ENCODE measurements around the gene C1orf94.

The C1orf94 gene

DNA sequence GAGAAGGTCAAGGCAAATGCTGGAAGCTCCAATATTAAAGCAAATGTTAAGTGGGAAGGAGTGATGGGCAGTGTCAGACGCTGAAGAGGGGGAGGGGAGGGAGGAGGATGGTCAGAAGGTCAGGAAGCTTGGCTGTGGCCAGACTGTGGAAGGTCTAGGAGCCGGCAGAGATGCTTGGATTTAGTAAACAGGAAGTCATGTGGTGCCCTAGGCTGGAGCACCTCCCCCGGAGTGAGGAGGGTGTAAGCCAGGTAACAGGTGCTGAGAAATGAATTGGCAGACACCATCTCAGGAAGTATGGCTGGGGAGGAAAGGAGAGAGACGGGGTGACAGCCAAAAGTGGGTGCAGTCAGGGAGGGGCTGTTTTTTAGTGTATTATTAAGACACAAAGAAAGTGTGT, 29.4 kb upstream of the C1orf94 start:
- Histone ChIP-seq H2BK15ac (ENCODE audit: low read depth, poor library complexity, severe bottlenecking) (no peak overlapping the region), H3K23ac (ENCODE audit: low read length in 2 of 2) (no peak overlapping the region), H3K4me3 (ENCODE audit: insufficient read depth in 1 of 2, low read depth in 1 of 2, low read length in 2 of 2) (no peak overlapping the region), H3K9ac (ENCODE audit: low read length) (no peak overlapping the region), H2AFZ (ENCODE audit: low read depth, low read length) (no peak overlapping the region), H3K4me1 (ENCODE audit: control insufficient read depth, insufficient read depth, low read depth, low read length) (no peaks in the 10 kb centered on the region), H3K18ac (ENCODE audit: low read depth in 1 of 2, low read length in 2 of 2) (no peak overlapping the region), H4K8ac (ENCODE audit: low read length) (no peak overlapping the region), H3K9me3 (ENCODE audit: control insufficient read depth, low read length) (no peaks in the 10 kb centered on the region), H3K79me1 (replicated peaks; ENCODE audit: low read length, poor library complexity, severe bottlenecking) (no peaks in the 10 kb centered on the region), H3K27ac (ENCODE audit: low read length, poor library complexity, severe bottlenecking) (no peak overlapping the region), H3K4me2 (ENCODE audit: low read length, poor library complexity, severe bottlenecking) (no peak overlapping the region), H3K4ac (ENCODE audit: low read depth in 1 of 2, low read length in 2 of 2) (no peak overlapping the region), H2BK12ac (ENCODE audit: low read length in 2 of 2) (no peak overlapping the region), H3K27me3 (ENCODE audit: control insufficient read depth in 1 of 2, insufficient read depth in 1 of 2, low read length in 2 of 2) (no peaks in the 10 kb centered on the region), H2AK5ac (ENCODE audit: low read length, severe bottlenecking) (no peak overlapping the region), H3K36me3 (ENCODE audit: control insufficient read depth in 1 of 2, insufficient read depth in 2 of 2, low read depth in 1 of 2, low read length in 2 of 2) (no peaks in the 10 kb centered on the region), H4K91ac (ENCODE audit: low read length) (no peak overlapping the region), H2BK5ac (ENCODE audit: low read depth, low read length, poor library complexity, severe bottlenecking) (no peak overlapping the region), H2BK120ac (ENCODE audit: low read depth, low read length) (no peak overlapping the region), H3K14ac (ENCODE audit: low read length in 2 of 2) (no peak overlapping the region)
- DNase-seq = no peak
- WGBS = 32% methylated on average over 4 of the region's 4 CpGs

DNA sequence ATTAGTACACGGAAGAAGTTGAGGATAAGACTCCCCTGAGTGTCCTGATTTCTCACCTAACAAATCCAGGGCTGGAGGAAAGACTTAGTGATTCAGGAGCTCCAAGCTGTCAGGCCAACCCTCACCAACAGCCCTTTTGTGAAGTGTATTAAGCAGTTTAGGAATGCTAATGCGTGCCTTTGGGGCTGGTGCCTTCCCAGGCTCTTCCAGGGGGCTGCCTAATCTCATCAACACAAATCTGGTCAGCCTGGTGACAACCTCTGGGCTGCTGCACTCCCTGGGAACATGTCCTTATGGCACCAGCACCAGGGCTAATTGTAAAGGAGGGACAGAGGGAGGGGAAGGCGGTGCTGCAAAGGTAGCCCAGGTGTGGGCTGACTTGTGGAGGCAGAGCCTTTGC, 27.2 kb upstream of the C1orf94 start:
- WGBS = 3% methylated on average over 2 of the region's 3 CpGs
- Histone ChIP-seq H2BK120ac (ENCODE audit: low read depth, low read length) (no peak overlapping the region), H3K9me3 (ENCODE audit: control insufficient read depth, low read length) (no peaks in the 10 kb centered on the region), H2BK5ac (ENCODE audit: low read depth, low read length, poor library complexity, severe bottlenecking) (no peak overlapping the region), H3K27ac (ENCODE audit: low read length, poor library complexity, severe bottlenecking) (no peak overlapping the region), H3K79me1 (replicated peaks; ENCODE audit: low read length, poor library complexity, severe bottlenecking) (no peaks in the 10 kb centered on the region), H3K4ac (ENCODE audit: low read depth in 1 of 2, low read length in 2 of 2) (no peak overlapping the region), H3K18ac (ENCODE audit: low read depth in 1 of 2, low read length in 2 of 2) (no peak overlapping the region), H2AFZ (ENCODE audit: low read depth, low read length) (no peak overlapping the region), H2AK5ac (ENCODE audit: low read length, severe bottlenecking) (no peak overlapping the region), H4K91ac (ENCODE audit: low read length) (no peak overlapping the region), H3K4me2 (ENCODE audit: low read length, poor library complexity, severe bottlenecking) (no peak overlapping the region), H3K27me3 (ENCODE audit: control insufficient read depth in 1 of 2, insufficient read depth in 1 of 2, low read length in 2 of 2) (no peaks in the 10 kb centered on the region), H3K4me1 (ENCODE audit: control insufficient read depth, insufficient read depth, low read depth, low read length) (no peaks in the 10 kb centered on the region), H2BK15ac (ENCODE audit: low read depth, poor library complexity, severe bottlenecking) (no peak overlapping the region), H3K23ac (ENCODE audit: low read length in 2 of 2) (no peak overlapping the region), H3K14ac (ENCODE audit: low read length in 2 of 2) (no peak overlapping the region), H4K8ac (ENCODE audit: low read length) (no peak overlapping the region), H3K36me3 (ENCODE audit: control insufficient read depth in 1 of 2, insufficient read depth in 2 of 2, low read depth in 1 of 2, low read length in 2 of 2) (no peaks in the 10 kb centered on the region), H2BK12ac (ENCODE audit: low read length in 2 of 2) (no peak overlapping the region), H3K4me3 (ENCODE audit: insufficient read depth in 1 of 2, low read depth in 1 of 2, low read length in 2 of 2) (no peak overlapping the region), H3K9ac (ENCODE audit: low read length) (no peak overlapping the region)
- DNase-seq = no peak

- peaks cover 0 to 3% of the 10 kb centered on the region in 2 experiments for H3K36me3 ChIP-seq (ENCODE audit: control insufficient read depth in 1 of 2, insufficient read depth in 2 of 2, low read depth in 1 of 2, low read length in 2 of 2)
- H3K14ac ChIP-seq (ENCODE audit: low read length in 2 of 2) = no peak overlapping the region
- H3K79me1 ChIP-seq (replicated peaks; ENCODE audit: low read length, poor library complexity, severe bottlenecking) = no peaks in the 10 kb centered on the region
- no peak overlapping the region for H4K91ac ChIP-seq (ENCODE audit: low read length)
- H2AK5ac ChIP-seq (ENCODE audit: low read length, severe bottlenecking) = no peak overlapping the region
- WGBS = 93% methylated on average over 4 of the region's 4 CpGs
- H3K9ac ChIP-seq (ENCODE audit: low read length) = no peak overlapping the region
- H3K27me3 ChIP-seq (ENCODE audit: control insufficient read depth in 1 of 2, insufficient read depth in 1 of 2, low read length in 2 of 2) = no peaks in the 10 kb centered on the region
- no peak overlapping the region for H4K8ac ChIP-seq (ENCODE audit: low read length)
- H2AFZ ChIP-seq (ENCODE audit: low read depth, low read length) = no peak overlapping the region
- no peak overlapping the region for H3K23ac ChIP-seq (ENCODE audit: low read length in 2 of 2)
- no peak overlapping the region for H3K27ac ChIP-seq (ENCODE audit: low read length, poor library complexity, severe bottlenecking)
- no peak for DNase-seq
- no peaks in the 10 kb centered on the region for H3K9me3 ChIP-seq (ENCODE audit: control insufficient read depth, low read length)
- H3K18ac ChIP-seq (ENCODE audit: low read depth in 1 of 2, low read length in 2 of 2) = no peak overlapping the region
- H3K4me3 ChIP-seq (ENCODE audit: insufficient read depth in 1 of 2, low read depth in 1 of 2, low read length in 2 of 2) = no peak overlapping the region
- H3K4ac ChIP-seq (ENCODE audit: low read depth in 1 of 2, low read length in 2 of 2) = no peak overlapping the region
- no peak overlapping the region for H2BK120ac ChIP-seq (ENCODE audit: low read depth, low read length)
- no peak overlapping the region for H2BK5ac ChIP-seq (ENCODE audit: low read depth, low read length, poor library complexity, severe bottlenecking)
- H3K4me2 ChIP-seq (ENCODE audit: low read length, poor library complexity, severe bottlenecking) = no peak overlapping the region
- H2BK12ac ChIP-seq (ENCODE audit: low read length in 2 of 2) = no peak overlapping the region
- no peak overlapping the region for H2BK15ac ChIP-seq (ENCODE audit: low read depth, poor library complexity, severe bottlenecking)
- no peaks in the 10 kb centered on the region for H3K4me1 ChIP-seq (ENCODE audit: control insufficient read depth, insufficient read depth, low read depth, low read length)
Measured at GRCh38 chr1:34153246-34153645, 23.5 kb upstream of the C1orf94 start.

DNA sequence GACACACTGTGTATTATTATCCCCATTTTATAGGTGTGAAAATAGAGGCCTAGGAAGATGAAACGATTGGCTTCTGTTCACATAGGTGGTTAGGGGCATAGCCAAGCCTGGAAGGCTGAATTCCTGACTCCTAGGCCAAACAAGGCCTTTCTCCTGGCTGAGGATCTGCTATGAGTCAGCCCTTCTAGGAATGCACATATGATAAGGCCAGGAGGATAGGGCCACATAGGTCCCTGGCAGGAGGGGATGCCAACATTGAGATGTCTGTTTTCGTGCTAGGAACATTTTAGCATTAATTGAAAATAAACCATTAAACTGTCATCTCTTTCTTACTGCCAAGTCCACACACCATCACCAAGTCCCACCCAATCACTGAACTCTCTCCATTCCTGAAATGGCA, 20.8 kb upstream of the C1orf94 start:
- Histone ChIP-seq H3K18ac (ENCODE audit: low read depth in 1 of 2, low read length in 2 of 2) (no peak overlapping the region), H2AK5ac (ENCODE audit: low read length, severe bottlenecking) (no peak overlapping the region), H3K27ac (ENCODE audit: low read length, poor library complexity, severe bottlenecking) (no peak overlapping the region), H3K4me2 (ENCODE audit: low read length, poor library complexity, severe bottlenecking) (no peak overlapping the region), H2AFZ (ENCODE audit: low read depth, low read length) (no peak overlapping the region), H3K79me1 (replicated peaks; ENCODE audit: low read length, poor library complexity, severe bottlenecking) (no peaks in the 10 kb centered on the region), H3K14ac (ENCODE audit: low read length in 2 of 2) (no peak overlapping the region), H2BK5ac (ENCODE audit: low read depth, low read length, poor library complexity, severe bottlenecking) (no peak overlapping the region), H2BK12ac (ENCODE audit: low read length in 2 of 2) (no peak overlapping the region), H3K27me3 (ENCODE audit: control insufficient read depth in 1 of 2, insufficient read depth in 1 of 2, low read length in 2 of 2) (no peaks in the 10 kb centered on the region), H4K91ac (ENCODE audit: low read length) (no peak overlapping the region), H3K4ac (ENCODE audit: low read depth in 1 of 2, low read length in 2 of 2) (no peak overlapping the region), H3K9me3 (ENCODE audit: control insufficient read depth, low read length) (no peaks in the 10 kb centered on the region), H2BK120ac (ENCODE audit: low read depth, low read length) (no peak overlapping the region), H3K4me3 (ENCODE audit: insufficient read depth in 1 of 2, low read depth in 1 of 2, low read length in 2 of 2) (no peak overlapping the region), H3K23ac (ENCODE audit: low read length in 2 of 2) (no peak overlapping the region), H2BK15ac (ENCODE audit: low read depth, poor library complexity, severe bottlenecking) (no peak overlapping the region), H3K9ac (ENCODE audit: low read length) (no peak overlapping the region), H3K36me3 (ENCODE audit: control insufficient read depth in 1 of 2, insufficient read depth in 2 of 2, low read depth in 1 of 2, low read length in 2 of 2) (peaks cover 0 to 3% of the 10 kb centered on the region in 2 experiments), H3K4me1 (ENCODE audit: control insufficient read depth, insufficient read depth, low read depth, low read length) (no peaks in the 10 kb centered on the region), H4K8ac (ENCODE audit: low read length) (no peak overlapping the region)
- DNase-seq = no peak
- WGBS = 48% methylated on average over 1 of the region's 2 CpGs

All from mesenchymal stem cell (in vitro differentiated cells and primary cell).